GM15510 (cell line): ENCODE measurements around the gene WDR45B.

Experiments
- POLR2A ChIP-seq: IDR thresholded peaks from 3 replicates; pipeline ENCODE4 v1.6.1; 2011; ENCODE audit warnings: borderline replicate concordance; ENCODE audit not compliant: insufficient read length; ENCODE audit errors: extremely low read depth

Gene WDR45B

GRCh38 chr17:82653651-82654528, 5.6 kb upstream of the WDR45B start:
- TF ChIP-seq POLR2A, result no peak

GRCh38 chr17:82650723-82651122, 2.5 kb upstream of the WDR45B start:
- no peak for TF ChIP-seq POLR2A

GRCh38 chr17:82649501-82650261, 1.4 kb upstream of the WDR45B start:
- no peak for TF ChIP-seq POLR2A

GRCh38 chr17:82648742-82649331, 593 bp upstream of the WDR45B start:
- no peak for TF ChIP-seq POLR2A

- no peak for TF ChIP-seq POLR2A
Observed at GRCh38 chr17:82647593-82648164, 565 bp downstream of the WDR45B start.

- no peak for TF ChIP-seq POLR2A
Observed at GRCh38 chr17:82645516-82645915, 2.7 kb downstream of the WDR45B start.

- no peak for TF ChIP-seq POLR2A
Observed at GRCh38 chr17:82644148-82644547, 4.1 kb downstream of the WDR45B start.

GRCh38 chr17:82642022-82642421, 6.2 kb downstream of the WDR45B start:
- TF ChIP-seq POLR2A, result no peak

- no peak for TF ChIP-seq POLR2A
Observed at GRCh38 chr17:82640036-82640435, 8.2 kb downstream of the WDR45B start.

GRCh38 chr17:82639628-82640027, 8.6 kb downstream of the WDR45B start:
- TF ChIP-seq POLR2A, result no peak

GRCh38 chr17:82638183-82638773, 10.0 kb downstream of the WDR45B start:
- TF ChIP-seq POLR2A, result no peak

GRCh38 chr17:82636626-82637598, 11.3 kb downstream of the WDR45B start:
- TF ChIP-seq POLR2A, result no peak

- no peak for TF ChIP-seq POLR2A
Observed at GRCh38 chr17:82633343-82633742, 14.9 kb downstream of the WDR45B start.
